ENCODE results near the gene ITGA2.
"Not testable (repeated sequence)": the region's sequence is repeated elsewhere in the genome, so short reads cannot be mapped to it uniquely, and the experiment has no call there.

The ITGA2 gene

DNA sequence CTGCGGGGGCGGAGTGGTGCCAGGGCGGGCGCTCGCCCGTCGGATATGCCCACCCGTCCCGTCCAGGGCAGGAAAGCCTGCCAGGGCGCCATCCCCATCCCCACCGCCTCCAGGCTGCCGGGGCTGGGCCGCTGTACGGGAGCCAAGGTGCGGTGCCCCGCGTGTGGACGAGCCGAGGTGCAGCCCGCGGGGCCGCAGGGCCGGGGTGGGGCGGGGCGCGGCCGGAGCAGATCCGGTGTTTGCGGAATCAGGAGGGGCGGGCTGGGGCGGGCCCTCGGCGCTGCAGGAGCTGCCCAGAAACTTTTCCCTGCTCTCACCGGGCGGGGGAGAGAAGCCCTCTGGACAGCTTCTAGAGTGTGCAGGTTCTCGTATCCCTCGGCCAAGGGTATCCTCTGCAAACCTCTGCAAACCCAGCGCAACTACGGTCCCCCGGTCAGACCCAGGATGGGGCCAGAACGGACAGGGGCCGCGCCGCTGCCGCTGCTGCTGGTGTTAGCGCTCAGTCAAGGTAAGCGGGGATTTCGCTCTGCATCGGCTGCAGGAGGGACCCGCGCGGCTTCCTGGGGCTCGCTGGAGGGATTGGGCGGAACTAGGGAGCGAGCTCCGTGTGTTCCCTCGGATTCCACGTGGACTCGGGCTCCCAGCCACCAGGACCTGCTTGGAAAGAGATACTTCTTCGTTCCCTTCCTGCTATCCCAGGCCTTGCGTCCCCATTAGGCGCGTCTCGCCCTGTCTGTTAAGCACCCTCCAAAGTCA, at the start of gene ITGA2:
ITGA2 (plus strand) TSS at position 328 of the 756 bp plus-strand sequence; CDS start at position 445, 117 bp downstream.
- no peak for DNase-seq (ENCODE audit: low spot score)

DNA sequence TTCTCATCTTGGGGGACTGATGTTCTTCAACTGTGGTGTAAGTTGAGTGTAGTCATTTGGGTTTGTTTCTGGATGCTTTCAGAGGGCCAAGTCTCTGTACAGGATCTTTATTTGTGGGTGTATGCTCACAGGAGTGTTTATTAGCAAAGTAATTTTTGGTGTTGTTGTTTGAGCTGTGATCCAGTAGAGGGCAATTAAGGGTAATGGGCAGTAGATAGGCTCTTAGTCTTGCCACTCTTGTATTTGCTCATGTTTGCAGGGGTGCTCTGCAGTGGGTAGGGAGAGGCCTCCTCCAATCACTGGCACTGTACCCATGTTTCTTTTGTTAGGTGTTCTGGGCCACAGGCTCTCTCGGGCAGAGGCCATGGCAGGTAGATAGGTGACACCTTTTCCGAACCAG, 45.9 kb upstream of the ITGA2 start:
- no peak for DNase-seq (ENCODE audit: low spot score)

DNA sequence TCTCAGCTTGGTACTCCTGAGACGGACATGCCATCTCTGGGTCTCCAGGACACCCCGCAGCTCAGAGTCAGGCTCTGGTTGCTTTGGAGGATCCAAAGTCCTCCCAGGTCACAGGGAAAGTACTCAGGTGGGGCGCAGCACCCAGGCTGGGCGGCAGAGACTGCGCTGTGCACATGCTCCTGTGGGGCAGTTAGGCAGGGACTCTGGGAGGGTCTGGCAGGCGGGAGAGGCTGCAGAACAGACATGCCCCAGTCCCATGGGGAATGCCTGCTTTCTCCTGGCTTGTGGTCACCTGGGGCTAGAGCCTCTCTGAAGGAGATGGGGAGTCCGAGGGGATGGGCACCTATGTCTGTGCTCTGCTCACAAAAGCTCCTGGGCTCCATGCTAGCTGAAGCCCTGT, 45.3 kb upstream of the ITGA2 start:
- DNase-seq (ENCODE audit: low spot score), result no peak

DNA sequence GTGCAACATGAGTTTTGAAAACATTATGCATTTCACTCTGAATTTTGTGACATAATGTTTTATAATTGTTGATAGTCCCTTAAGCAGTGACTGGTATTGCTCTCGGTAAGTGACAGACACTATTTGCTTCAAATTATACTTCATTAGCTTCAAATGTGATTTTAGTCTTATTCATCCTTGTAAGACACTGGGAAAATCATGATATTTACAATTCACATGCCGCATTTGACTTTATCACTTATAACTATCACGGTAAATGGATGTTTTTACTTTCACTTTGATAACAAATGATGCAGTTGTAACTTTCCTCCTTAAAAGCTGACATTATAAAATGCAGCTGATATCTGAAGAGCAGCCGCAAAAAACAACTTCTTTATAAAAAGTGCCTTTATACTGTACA, 44.1 kb upstream of the ITGA2 start:
- DNase-seq (ENCODE audit: low spot score), result no peak

DNA sequence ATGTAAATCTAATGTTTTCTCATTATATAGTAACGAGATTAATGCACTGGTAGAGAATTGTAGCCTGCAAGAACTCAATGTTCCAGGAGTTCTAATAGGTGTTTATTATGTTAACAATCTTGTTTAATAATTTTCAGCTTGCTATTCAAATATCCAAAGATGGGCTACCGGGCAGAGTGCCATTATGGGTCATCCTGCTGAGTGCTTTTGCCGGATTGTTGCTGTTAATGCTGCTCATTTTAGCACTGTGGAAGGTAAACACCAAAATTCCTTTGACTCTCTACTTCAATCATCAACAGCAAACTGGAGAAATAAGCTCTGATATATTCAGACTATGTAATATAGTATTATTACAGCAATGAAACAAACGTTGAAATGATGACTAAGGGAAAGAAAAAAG, 41.9 kb upstream of the ITGA2 start:
- no peak for DNase-seq (ENCODE audit: low spot score)

DNA sequence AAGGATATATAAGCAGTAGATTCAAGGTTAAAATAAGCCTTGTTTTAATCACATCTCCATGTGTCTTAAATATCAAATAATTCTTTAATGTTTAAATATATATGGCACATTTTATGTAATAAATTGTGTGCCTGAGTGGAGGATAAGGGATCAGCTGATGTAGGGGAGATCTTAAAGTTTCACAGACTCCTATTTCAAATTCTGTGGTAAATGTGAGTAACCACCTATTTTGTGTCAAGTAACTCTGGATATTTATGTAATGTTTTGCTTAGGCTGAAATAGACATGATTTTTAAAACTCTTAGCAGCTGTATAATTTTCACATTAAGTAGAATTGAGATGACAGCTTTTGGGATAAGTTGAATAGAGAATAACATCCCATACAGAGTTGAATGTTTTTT, 41.3 kb upstream of the ITGA2 start:
- no peak for DNase-seq (ENCODE audit: low spot score)

DNA sequence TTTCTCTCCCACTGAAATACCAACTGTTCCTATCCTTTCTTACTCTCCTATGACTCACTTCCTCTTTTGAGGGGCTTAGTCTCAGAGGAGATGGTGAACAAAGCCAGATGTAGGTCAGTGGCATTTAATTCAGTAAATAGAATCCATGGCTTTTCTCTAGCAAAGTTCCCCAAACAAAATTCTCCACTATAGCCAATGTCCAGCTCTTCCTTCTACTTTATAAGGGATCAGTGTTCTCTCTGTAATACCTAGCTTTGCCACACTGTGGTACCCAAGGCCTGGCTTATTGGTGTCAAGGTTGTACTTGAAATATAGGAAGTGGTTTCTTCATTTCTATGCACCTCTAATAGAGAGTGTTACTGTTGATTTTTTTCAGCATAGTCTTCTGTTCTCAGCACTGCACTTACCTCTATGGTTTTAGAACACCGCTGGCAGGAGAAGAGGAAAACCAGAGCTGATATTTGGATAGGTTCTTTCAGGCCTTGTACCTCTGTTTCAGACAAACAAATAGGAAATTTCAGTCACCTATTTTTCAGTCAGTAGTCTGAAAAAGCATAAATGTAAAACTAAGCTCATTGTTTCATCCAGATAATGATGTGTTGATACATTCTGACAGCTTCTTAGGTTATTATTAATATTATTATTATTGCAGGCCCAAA, 40.6 kb upstream of the ITGA2 start:
- DNase-seq (ENCODE audit: low spot score), result no peak

DNA sequence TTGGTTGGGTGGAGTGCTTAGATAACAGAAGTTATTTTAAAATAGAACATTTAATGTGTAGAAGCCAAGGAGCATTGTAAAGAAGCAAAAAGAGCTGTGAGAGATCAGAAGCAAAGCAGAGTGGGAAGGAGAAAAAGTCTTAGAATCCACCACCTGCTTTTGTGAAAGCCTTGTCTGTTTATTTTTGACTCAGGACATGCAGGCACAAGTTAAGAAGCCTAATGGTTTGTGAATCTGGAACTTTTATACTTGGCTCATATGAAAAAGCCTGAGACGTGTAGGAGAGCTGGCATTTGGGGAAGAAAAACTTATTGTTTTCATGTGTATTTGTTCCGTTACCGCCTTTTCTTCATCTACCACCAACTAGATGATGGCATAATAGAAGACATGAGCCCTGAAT, 38.5 kb upstream of the ITGA2 start:
- no peak for DNase-seq (ENCODE audit: low spot score)

DNA sequence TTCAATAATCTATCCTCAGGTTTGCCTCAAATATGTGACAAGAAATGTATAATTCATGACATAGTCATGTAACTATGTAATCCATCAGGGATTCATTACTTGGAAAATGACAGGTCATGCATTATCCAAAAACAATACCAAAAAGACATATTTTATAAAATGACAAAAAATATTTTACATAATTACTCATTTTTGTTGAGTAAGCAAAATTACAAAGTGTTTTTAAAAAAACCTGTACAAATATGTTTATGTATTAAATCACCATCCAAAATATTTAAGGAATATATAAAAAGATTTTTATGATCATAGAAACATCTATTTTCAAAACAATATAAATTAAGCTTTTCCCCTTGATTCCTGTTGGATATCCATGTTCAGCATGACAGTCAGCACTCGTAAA, 36.7 kb upstream of the ITGA2 start:
- no peak for DNase-seq (ENCODE audit: low spot score)

DNA sequence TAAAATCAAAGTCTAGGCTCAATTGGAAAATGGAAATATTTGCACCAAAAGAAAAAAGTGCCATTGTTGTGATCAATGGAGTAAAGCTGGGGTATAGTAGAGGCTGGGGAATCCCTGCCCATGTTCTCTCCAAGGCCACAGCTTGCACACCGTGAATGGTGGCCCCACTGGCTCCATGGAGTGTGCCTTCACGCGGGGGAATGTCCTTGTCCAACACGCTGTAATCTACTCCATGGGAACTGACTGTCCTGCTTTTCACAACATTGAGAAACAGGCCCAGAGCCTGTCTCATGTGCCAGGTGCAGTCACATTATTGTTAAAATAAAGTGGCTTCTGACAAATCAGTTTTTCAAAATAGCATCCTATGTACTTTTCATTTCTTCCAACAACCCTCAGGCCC, 33.1 kb upstream of the ITGA2 start:
- no peak for DNase-seq (ENCODE audit: low spot score)

DNA sequence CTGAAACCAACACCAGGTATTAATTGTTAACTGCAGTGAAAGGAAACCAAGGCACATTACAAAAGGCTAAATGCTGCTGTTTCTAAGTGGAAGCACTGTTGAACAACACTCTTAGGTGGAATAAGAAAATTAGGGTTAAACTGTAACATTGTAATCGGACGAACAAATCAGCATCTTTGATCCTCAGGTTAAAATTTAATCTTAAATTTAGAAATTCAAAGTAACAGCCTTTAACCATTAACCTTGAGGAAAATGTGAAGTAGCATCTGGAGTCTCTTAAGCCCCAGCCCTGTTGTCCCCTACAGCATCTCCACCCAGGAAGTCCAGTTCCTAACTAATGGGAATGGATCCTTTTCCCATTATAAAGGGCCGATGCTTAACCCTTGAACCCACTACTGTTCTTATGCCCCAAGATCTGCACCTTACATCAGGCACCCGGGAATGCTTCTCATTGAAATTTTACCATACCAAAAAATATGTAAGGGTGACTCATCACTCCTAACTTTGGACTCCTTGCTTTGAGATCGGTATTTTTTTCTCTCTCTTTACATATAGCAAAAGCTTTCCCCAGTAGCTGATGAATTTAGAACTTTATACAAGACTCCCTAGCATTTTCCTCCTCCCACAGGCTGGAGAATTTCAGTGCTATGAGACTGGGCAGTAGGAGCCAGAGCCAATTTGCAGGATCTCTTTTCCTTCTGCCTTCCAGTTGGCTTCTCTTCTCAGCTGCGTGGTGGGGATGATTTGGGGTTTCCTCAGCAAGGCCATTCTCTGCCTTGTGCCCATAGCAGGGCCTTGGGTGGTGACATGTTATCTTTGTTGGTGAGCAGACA, 32.0 kb upstream of the ITGA2 start:
- no peak for DNase-seq (ENCODE audit: low spot score)

DNA sequence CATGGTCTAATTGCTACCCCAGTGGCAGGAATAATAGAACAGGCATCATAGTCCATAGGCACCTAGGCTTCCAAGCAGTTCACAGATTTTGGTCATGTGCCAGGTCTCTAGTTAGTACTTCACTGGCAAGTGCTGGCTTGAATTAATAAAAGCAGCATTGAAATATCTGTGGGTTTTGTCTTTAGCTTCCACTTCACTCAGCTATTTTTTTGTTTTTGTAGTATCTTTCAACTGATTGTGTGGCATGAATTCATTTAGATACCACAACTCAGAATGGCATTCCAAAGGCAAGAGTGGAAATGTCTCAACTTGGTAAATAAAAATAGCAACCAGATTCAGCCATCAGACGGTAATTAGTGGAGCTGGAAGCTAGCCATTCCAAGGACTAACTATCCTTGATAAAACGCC, 27.9 kb upstream of the ITGA2 start:
- no peak for DNase-seq (ENCODE audit: low spot score)

DNA sequence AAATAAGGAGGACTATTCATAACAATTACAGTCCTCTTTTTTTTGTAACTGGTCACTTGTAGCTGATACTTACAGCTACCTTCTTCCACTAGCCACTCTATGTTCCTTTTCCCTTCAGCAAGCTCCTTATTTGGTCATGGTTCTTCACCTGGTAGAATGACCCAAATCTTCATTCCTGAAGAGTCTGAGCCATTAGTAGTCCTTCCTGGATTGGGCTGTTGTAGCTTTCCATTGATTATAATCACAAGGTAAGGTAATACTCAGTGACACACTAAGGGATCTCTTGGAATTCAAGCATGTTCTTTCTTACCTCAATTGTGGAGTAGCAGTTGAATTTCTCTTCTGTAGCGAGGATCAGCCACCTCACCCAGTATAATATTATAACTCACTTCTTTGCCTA, 25.5 kb upstream of the ITGA2 start:
- no peak for DNase-seq (ENCODE audit: low spot score)

DNA sequence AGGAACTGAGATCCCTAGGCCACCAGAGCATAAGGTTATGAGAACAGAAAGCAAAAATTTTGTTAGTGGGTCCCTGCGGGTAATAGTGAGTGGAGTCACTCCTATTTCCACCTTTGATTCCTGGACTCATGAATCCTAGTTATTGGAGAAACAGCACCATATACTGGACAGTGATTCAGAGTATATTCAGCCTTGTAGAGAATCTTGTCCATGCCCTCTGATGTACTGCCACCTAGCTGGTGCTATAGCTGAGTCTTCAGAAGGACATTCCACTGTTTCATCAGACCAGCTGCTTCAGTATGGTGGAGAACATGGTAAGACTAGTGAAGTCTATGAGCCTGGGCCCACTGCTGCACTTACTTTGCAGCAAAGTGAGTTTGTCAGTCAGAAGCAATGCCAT, 25.0 kb upstream of the ITGA2 start:
- DNase-seq (ENCODE audit: low spot score), result no peak

DNA sequence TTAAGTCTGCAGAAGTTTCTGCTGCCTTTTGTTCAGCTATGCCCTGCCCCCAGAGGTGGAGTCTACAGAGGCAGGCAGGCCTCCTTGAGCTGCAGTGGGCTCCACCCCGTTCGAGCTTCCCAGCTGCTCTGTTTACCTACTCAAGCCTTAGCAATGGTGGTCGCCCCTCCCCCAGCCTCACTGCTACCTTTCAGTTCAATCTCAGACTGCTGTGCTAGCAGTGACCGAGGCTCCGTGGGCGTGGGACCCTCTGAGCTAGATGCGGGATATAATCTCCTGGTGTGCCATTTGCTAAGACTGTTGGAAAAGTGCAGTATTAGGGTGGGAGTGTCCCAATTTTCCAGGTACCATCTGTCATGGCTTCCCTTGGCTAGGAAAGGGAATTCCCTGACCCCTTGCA, 13.0 kb upstream of the ITGA2 start:
- not testable (repeated sequence) for DNase-seq (ENCODE audit: low spot score)

DNA sequence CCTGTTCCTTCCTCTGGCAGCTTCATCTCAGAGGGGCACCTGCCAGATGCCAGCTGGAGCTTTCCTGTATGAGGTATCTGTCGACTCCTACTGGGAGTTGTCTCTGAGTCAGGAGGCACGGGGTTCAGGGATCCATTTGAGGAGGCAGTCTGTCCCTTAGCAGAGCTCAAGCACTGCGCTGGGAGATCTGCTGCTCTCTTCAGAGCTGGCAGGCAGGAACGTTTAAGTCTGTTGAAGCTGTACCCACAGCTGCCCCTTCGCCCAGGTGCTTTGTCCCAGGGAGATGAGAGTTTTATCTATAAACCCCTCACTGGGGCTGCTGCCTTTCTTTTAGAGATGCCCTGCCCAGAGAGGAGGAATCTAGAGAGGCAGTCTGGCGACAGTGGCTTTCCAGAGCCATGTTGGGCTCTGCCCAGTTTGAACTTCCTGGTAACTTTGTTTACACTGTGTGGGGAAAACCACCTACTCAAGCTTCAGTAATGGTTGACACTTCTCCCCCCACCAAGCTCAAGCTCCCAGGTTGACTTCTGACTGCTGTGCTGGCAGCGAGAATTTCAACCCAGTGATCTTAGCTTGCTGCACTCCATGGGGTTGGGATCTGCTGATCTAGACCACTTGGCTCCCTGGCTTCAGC, 11.8 kb upstream of the ITGA2 start:
- DNase-seq (ENCODE audit: low spot score), result no peak

DNA sequence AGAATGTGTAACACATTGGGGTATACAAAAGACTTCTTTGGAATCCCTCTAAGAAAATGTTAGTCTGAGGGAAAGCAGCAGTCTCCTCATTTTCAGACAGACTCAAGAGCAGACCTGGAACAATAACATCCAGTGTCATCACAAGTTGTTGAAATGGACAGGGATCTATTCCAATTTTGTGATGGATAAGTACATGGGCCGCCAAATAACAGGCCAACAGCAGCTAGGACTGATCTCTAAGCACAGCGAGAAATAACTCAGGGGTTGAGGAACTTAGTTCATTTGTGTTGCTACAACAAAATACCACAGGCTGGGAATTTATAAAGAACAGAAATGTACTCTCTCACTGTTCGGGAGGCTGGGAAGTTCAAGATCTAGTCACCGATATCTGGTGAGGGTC, 7.6 kb upstream of the ITGA2 start:
- no peak for DNase-seq (ENCODE audit: low spot score)

DNA sequence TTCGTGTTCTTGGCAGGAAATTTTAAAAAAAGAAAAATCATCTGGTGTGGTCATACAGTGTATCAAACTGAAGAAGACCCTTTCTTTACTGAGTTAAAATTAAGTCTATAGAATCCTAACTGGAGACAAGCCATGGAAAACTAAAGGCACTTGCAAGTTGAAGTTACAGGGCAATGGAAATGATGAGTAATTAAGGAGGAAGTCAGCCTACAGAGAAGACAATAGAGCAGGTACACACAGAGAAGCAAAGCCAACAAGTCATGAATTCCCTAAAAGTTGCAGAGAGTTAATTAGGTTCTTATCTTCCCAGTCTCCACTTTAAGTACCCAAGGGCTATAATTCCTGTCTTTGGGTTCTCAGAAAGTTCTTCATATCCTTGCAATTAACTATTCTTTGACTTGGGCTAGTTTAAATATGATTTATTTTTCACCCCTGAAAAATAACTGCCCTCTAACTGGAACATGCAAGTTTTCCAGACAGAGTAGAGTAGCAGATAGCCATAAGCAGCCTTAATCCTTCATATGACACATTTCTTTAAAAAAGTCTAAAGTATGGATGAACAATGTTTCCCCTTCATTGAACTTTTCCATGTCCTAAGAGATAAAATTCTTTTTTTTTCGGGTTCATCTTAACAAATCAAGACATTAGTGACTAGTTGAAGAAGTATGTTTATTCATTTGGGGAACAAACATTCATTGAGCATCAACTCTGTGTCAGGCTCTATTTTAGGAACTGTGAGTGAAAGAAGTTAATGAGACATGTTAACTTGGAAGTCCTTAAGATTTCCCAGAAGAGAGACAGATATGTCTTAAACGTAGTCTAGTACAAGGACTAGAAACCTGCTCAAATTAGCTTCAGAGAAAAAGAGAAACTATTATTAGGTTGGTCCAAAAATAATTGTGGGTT, 5.2 kb upstream of the ITGA2 start:
- no peak for DNase-seq (ENCODE audit: low spot score)

DNA sequence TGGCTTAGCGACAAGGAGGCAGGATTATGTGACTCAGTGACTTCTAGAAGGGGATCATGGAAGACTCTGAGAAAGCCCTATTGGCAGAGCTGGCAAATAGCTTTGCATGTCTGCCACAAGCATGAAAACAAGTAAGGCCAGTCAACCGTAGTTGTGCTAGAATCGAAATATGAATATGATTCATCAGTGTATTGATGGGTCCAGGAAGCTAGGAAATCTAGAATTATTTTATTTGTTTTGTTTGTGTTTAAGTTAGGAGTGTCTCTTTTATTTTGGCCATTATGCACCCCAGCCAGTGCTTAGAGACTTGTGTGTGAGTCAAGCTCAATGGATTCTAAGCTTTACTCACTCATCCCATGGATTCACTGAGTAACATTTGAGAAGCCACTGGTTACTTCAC, 3.8 kb upstream of the ITGA2 start:
- no peak for DNase-seq (ENCODE audit: low spot score)

DNA sequence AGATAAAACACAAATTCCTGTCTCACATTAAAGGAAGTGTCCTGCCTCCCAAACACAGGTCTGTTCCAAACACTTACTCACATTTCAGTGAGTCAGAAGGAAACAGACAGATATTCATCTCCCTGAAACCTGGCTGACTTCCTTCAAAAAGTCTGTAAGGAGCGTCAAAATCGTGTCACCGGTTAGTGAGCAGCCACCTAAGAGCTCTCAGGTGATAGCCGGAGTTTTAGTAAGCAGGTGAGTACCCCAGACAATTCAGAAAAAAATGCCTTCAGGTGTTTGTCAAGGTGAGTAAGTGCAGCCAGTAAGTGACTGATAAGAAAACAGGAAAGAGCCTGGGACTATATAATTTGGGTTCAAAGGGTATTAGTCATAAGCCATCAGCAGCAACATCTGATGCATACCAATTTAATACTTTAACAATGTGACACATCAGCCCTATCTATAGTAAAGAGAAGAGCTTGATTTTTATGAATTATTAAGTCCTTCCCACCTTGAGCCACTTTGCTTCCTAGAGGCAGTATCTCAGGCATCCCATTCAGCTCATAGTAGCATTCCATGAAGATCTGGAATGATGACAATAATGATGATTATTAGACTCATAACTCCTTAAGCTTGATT, 1.3 kb upstream of the ITGA2 start:
- no peak for DNase-seq (ENCODE audit: low spot score)

Data from hematopoietic multipotent progenitor cell treated with erythropoietin and hydrocortisone succinate and interleukin-3 and kit ligand, for 17 days (in vitro differentiated cells).